ENCODE results near the gene SCMH1.

- no peak for TF ChIP-seq POLR2AphosphoS5 (IDR thresholded peaks at IDR 0.05; ENCODE audit: low read depth, low read length)
- no peak for TF ChIP-seq POLR2A (IDR thresholded peaks at IDR 0.05; ENCODE audit: low read depth, low read length)
- TF ChIP-seq TAF1 (IDR thresholded peaks at IDR 0.05; ENCODE audit: borderline replicate concordance, low read depth, low read length): no peak
Observed at GRCh38 chr1:41151846-41152245, 90.3 kb downstream of the SCMH1 start.
